GM23338 (cell line): ENCODE results near the gene PPP1R9B. TPM values are rescaled to one million over a fixed set of nuclear protein-coding genes. Genes with fewer than 3 reads are reported as not detected.

Experiments used
- ATAC-seq: fragments of 200-7000 bp; cut with Tn5 transposase; 3 replicates; pipeline ENCODE4 v1.9.1; 2020
- DNase-seq: peaks from one replicate; pipeline ENCODE4 v3.0.0-alpha.2; 2015; ENCODE audit warnings: low spot score
- H2AFZ ChIP-seq: fragments of 200-600 bp; sonication (generic); 2 replicates; pipeline ENCODE4 v1.8.0; 2016; ENCODE audit warnings: antibody characterized with exemption, mild to moderate bottlenecking, moderate library complexity
- H3F3A ChIP-seq: fragments of 200-600 bp; sonication (generic); replicated peaks from 2 replicates; pipeline ENCODE4 v1.8.0; 2017; ENCODE audit warnings: antibody characterized with exemption, mixed run types, low read depth
- H3K27ac ChIP-seq: fragments of 200-600 bp; sonication (generic); 2 replicates; pipeline ENCODE4 v1.6.1; 2016; ENCODE audit warnings: low read depth
- H3K27me3 ChIP-seq: fragments of 200-600 bp; sonication (generic); 2 replicates; pipeline ENCODE4 v1.8.0; 2016; ENCODE audit warnings: mild to moderate bottlenecking, mixed run types, moderate library complexity; ENCODE audit not compliant: insufficient read depth
- H3K36me3 ChIP-seq: fragments of 200-600 bp; sonication (generic); 2 replicates; pipeline ENCODE4 v1.8.0; 2016; ENCODE audit warnings: mild to moderate bottlenecking; ENCODE audit not compliant: insufficient read depth
- H3K4me1 ChIP-seq: fragments of 200-600 bp; sonication (generic); 2 replicates; pipeline ENCODE4 v1.8.0; 2016; ENCODE audit warnings: mild to moderate bottlenecking, moderate library complexity; ENCODE audit not compliant: insufficient read depth
- H3K4me2 ChIP-seq: fragments of 200-600 bp; sonication (generic); 2 replicates; pipeline ENCODE4 v1.7.1; 2017; ENCODE audit warnings: mixed run types
- H3K4me3 ChIP-seq: fragments of 200-600 bp; sonication (generic); 2 replicates; pipeline ENCODE4 v1.6.1; 2016; ENCODE audit warnings: mixed run types
- H3K79me2 ChIP-seq: fragments of 200-600 bp; sonication (generic); replicated peaks from 2 replicates; pipeline ENCODE4 v1.8.0; 2017; ENCODE audit warnings: mild to moderate bottlenecking; ENCODE audit not compliant: insufficient read depth
- H3K9me2 ChIP-seq: fragments of 200-600 bp; sonication (generic); 2 replicates; pipeline ENCODE4 v1.8.0; 2017; ENCODE audit not compliant: insufficient read depth
- H4K20me1 ChIP-seq: fragments of 200-600 bp; sonication (generic); replicated peaks from 2 replicates; pipeline ENCODE4 v1.8.0; 2017; ENCODE audit warnings: mild to moderate bottlenecking; ENCODE audit not compliant: insufficient read depth
- H3K27ac Mint-ChIP-seq: 2 replicates; pipeline ENCODE4 v1.8.0; 2020; ENCODE audit warnings: inconsistent platforms, mild to moderate bottlenecking, moderate library complexity, mixed read lengths
- H3K27me3 Mint-ChIP-seq: 3 replicates; pipeline ENCODE4 v1.8.0; 2022; ENCODE audit warnings: low read depth, mild to moderate bottlenecking, moderate library complexity, mixed read lengths, inconsistent platforms; ENCODE audit not compliant: insufficient read depth, poor library complexity
- H3K36me3 Mint-ChIP-seq: 3 replicates; pipeline ENCODE4 v1.8.0; 2021; ENCODE audit warnings: low read depth, mild to moderate bottlenecking, inconsistent platforms, moderate library complexity, mixed read lengths
- H3K4me1 Mint-ChIP-seq: 3 replicates; pipeline ENCODE4 v1.8.0; 2020; ENCODE audit warnings: mild to moderate bottlenecking, inconsistent platforms, mixed read lengths
- H3K4me3 Mint-ChIP-seq: 3 replicates; pipeline ENCODE4 v1.8.0; 2021; ENCODE audit warnings: moderate library complexity, mild to moderate bottlenecking, inconsistent platforms, mixed read lengths
- H3K9me3 Mint-ChIP-seq: 3 replicates; pipeline ENCODE4 v1.8.0; 2020; ENCODE audit warnings: moderate library complexity, mild to moderate bottlenecking, inconsistent platforms, mixed read lengths
- CREB1 ChIP-seq: fragments of 250-450 bp; sonication (Bioruptor Pico); IDR thresholded peaks from 2 replicates; pipeline ENCODE4 v1.5.0; 2020; ENCODE audit warnings: low read depth, mild to moderate bottlenecking, moderate library complexity
- CTCF ChIP-seq, 2 experiments: fragments of 200-600 bp in 1 of 2; sonication (generic) in 1 of 2; conservative IDR thresholded peaks; 2 replicates each; pipeline versions ENCODE4 v1.5.1 to v1.6.1; 2016 to 2017; ENCODE audit warnings: antibody characterized with exemption in 2 of 2, low read depth in 2 of 2, mild to moderate bottlenecking in 2 of 2, moderate library complexity in 1 of 2
- EZH2 ChIP-seq: fragments of 200-600 bp; sonication (generic); IDR thresholded peaks from one replicate; pipeline ENCODE4 v1.8.0; 2017; ENCODE audit warnings: antibody characterized with exemption, mild to moderate bottlenecking, low read depth; ENCODE audit not compliant: unreplicated experiment
- EZH2phosphoT487 ChIP-seq: fragments of 200-600 bp; sonication (generic); IDR thresholded peaks from one replicate; pipeline ENCODE4 v1.8.1; 2018; ENCODE audit warnings: antibody characterized with exemption; ENCODE audit not compliant: unreplicated experiment
- JUNB ChIP-seq: IDR thresholded peaks from one replicate; pipeline ENCODE4 v1.6.1; 2016; ENCODE audit warnings: antibody characterized with exemption; ENCODE audit not compliant: unreplicated experiment
- NANOG ChIP-seq: IDR thresholded peaks from 2 replicates; pipeline ENCODE4 v1.6.1; 2016; ENCODE audit warnings: antibody characterized with exemption, borderline replicate concordance
- POLR2AphosphoS5 ChIP-seq: IDR thresholded peaks from 2 replicates; pipeline ENCODE4 v1.6.1; 2016; ENCODE audit warnings: antibody characterized with exemption, low read depth
- STAT1 ChIP-seq: IDR thresholded peaks from one replicate; pipeline ENCODE4 v1.6.1; 2016; ENCODE audit warnings: antibody characterized with exemption; ENCODE audit not compliant: unreplicated experiment
- ZNF114 ChIP-seq: fragments of 250-450 bp; sonication (Bioruptor Pico); IDR thresholded peaks from 2 replicates; pipeline ENCODE4 v1.5.0; 2020; ENCODE audit warnings: mild to moderate bottlenecking, moderate library complexity
- ZNF331 ChIP-seq: fragments of 250-450 bp; sonication (Bioruptor Pico); IDR thresholded peaks from 2 replicates; pipeline ENCODE4 v1.5.0; 2020; ENCODE audit warnings: low read depth, mild to moderate bottlenecking, moderate library complexity
- ZNF462 ChIP-seq: fragments of 250-450 bp; sonication (Bioruptor Pico); IDR thresholded peaks from 2 replicates; pipeline ENCODE4 v1.5.0; 2020; ENCODE audit warnings: mild to moderate bottlenecking, moderate library complexity
- polyA plus RNA-seq: library from polyadenylated mRNA; unstranded; fragments of >200 nt; fragmentation: Nextera tagmentation; extraction: Ambion mirVana; gene quantifications from 2 replicates; pipeline ENCODE4 v1.2.1, GENCODE V29; 2016
- total RNA-seq: library from RNA; depleted of rRNA; stranded (reverse); fragments of >200 nt; shearing (Covaris generic); gene quantifications from 2 replicates; pipeline ENCODE4 v1.2.3, GENCODE V29; 2014
- TF ChIP-seq, protein P1 (sequence below): IDR thresholded peaks from one replicate; pipeline ENCODE4 v1.6.1; 2018; ENCODE audit warnings: antibody characterized with exemption; ENCODE audit not compliant: unreplicated experiment
- TF ChIP-seq, protein P2 (sequence below): IDR thresholded peaks from 2 replicates; pipeline ENCODE4 v1.6.1; 2016; ENCODE audit warnings: antibody characterized with exemption

The PPP1R9B gene
- total and polyA plus RNA-seq, 2 experiments from 2014 or later: 2.1 to 10.5 TPM

- H3K27ac Mint-ChIP-seq: no peak overlapping the region
- TF ChIP-seq, protein P1, sequence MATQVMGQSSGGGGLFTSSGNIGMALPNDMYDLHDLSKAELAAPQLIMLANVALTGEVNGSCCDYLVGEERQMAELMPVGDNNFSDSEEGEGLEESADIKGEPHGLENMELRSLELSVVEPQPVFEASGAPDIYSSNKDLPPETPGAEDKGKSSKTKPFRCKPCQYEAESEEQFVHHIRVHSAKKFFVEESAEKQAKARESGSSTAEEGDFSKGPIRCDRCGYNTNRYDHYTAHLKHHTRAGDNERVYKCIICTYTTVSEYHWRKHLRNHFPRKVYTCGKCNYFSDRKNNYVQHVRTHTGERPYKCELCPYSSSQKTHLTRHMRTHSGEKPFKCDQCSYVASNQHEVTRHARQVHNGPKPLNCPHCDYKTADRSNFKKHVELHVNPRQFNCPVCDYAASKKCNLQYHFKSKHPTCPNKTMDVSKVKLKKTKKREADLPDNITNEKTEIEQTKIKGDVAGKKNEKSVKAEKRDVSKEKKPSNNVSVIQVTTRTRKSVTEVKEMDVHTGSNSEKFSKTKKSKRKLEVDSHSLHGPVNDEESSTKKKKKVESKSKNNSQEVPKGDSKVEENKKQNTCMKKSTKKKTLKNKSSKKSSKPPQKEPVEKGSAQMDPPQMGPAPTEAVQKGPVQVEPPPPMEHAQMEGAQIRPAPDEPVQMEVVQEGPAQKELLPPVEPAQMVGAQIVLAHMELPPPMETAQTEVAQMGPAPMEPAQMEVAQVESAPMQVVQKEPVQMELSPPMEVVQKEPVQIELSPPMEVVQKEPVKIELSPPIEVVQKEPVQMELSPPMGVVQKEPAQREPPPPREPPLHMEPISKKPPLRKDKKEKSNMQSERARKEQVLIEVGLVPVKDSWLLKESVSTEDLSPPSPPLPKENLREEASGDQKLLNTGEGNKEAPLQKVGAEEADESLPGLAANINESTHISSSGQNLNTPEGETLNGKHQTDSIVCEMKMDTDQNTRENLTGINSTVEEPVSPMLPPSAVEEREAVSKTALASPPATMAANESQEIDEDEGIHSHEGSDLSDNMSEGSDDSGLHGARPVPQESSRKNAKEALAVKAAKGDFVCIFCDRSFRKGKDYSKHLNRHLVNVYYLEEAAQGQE: no peak
- TF ChIP-seq POLR2AphosphoS5 (no peak), JUNB (no peak), STAT1 (no peak), CREB1 (CRISPR knock-in tag) (no peak), CTCF (conservative IDR thresholded peaks at IDR 0.05; ENCODE audit: low read depth in 2 of 2) (no peak), NANOG (no peak), EZH2 (no peak), EZH2phosphoT487 (no peak), ZNF331 (no peak), ZNF114 (CRISPR knock-in tag) (no peak), ZNF462 (CRISPR knock-in tag) (no peak)
- TF ChIP-seq, protein P2, sequence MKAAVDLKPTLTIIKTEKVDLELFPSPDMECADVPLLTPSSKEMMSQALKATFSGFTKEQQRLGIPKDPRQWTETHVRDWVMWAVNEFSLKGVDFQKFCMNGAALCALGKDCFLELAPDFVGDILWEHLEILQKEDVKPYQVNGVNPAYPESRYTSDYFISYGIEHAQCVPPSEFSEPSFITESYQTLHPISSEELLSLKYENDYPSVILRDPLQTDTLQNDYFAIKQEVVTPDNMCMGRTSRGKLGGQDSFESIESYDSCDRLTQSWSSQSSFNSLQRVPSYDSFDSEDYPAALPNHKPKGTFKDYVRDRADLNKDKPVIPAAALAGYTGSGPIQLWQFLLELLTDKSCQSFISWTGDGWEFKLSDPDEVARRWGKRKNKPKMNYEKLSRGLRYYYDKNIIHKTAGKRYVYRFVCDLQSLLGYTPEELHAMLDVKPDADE: no peak
- no peaks in the 10 kb centered on the region for H3K79me2 ChIP-seq
- H3K4me3 ChIP-seq: no peak overlapping the region
- no peak overlapping the region for H3K4me2 ChIP-seq
- H3K27ac ChIP-seq: no peak overlapping the region
- peaks cover 17% of the 10 kb centered on the region for H3K4me1 Mint-ChIP-seq
- H3K9me3 Mint-ChIP-seq: no peaks in the 10 kb centered on the region
- ATAC-seq: no peak
- H3K27me3 ChIP-seq: no peaks in the 10 kb centered on the region
- peaks cover 15% of the 10 kb centered on the region for H3K27me3 Mint-ChIP-seq
- H4K20me1 ChIP-seq: no peaks in the 10 kb centered on the region
- no peak for DNase-seq
- H3F3A ChIP-seq: no peaks in the 10 kb centered on the region
- no peak overlapping the region for H3K4me3 Mint-ChIP-seq
- peaks cover 2% of the 10 kb centered on the region; the same call in 1 of the 3 replicates for H3K36me3 Mint-ChIP-seq
- no peak overlapping the region for H2AFZ ChIP-seq
- peaks cover 13% of the 10 kb centered on the region; the same call in 1 of the 2 replicates for H3K4me1 ChIP-seq
- H3K9me2 ChIP-seq: no peaks in the 10 kb centered on the region
- no peaks in the 10 kb centered on the region for H3K36me3 ChIP-seq
These were observed 46.5 kb downstream of the PPP1R9B start for GRCh38 chr17:50103941-50104340.
